GM23338 (cell line): ENCODE measurements around the gene DLG2. TPM values are rescaled to one million over a fixed set of nuclear protein-coding genes. Genes with fewer than 3 reads are reported as not detected.

Experiments used
- ATAC-seq: fragments of 200-7000 bp; cut with Tn5 transposase; 3 replicates; pipeline ENCODE4 v1.9.1; 2020
- DNase-seq: peaks from one replicate; pipeline ENCODE4 v3.0.0-alpha.2; 2015; ENCODE audit warnings: low spot score
- H2AFZ ChIP-seq: fragments of 200-600 bp; sonication (generic); 2 replicates; pipeline ENCODE4 v1.8.0; 2016; ENCODE audit warnings: antibody characterized with exemption, mild to moderate bottlenecking, moderate library complexity
- H3F3A ChIP-seq: fragments of 200-600 bp; sonication (generic); replicated peaks from 2 replicates; pipeline ENCODE4 v1.8.0; 2017; ENCODE audit warnings: antibody characterized with exemption, mixed run types, low read depth
- H3K27ac ChIP-seq: fragments of 200-600 bp; sonication (generic); 2 replicates; pipeline ENCODE4 v1.6.1; 2016; ENCODE audit warnings: low read depth
- H3K27me3 ChIP-seq: fragments of 200-600 bp; sonication (generic); 2 replicates; pipeline ENCODE4 v1.8.0; 2016; ENCODE audit warnings: mild to moderate bottlenecking, mixed run types, moderate library complexity; ENCODE audit not compliant: insufficient read depth
- H3K36me3 ChIP-seq: fragments of 200-600 bp; sonication (generic); 2 replicates; pipeline ENCODE4 v1.8.0; 2016; ENCODE audit warnings: mild to moderate bottlenecking; ENCODE audit not compliant: insufficient read depth
- H3K4me1 ChIP-seq: fragments of 200-600 bp; sonication (generic); 2 replicates; pipeline ENCODE4 v1.8.0; 2016; ENCODE audit warnings: mild to moderate bottlenecking, moderate library complexity; ENCODE audit not compliant: insufficient read depth
- H3K4me2 ChIP-seq: fragments of 200-600 bp; sonication (generic); 2 replicates; pipeline ENCODE4 v1.7.1; 2017; ENCODE audit warnings: mixed run types
- H3K4me3 ChIP-seq: fragments of 200-600 bp; sonication (generic); 2 replicates; pipeline ENCODE4 v1.6.1; 2016; ENCODE audit warnings: mixed run types
- H3K79me2 ChIP-seq: fragments of 200-600 bp; sonication (generic); replicated peaks from 2 replicates; pipeline ENCODE4 v1.8.0; 2017; ENCODE audit warnings: mild to moderate bottlenecking; ENCODE audit not compliant: insufficient read depth
- H3K9me2 ChIP-seq: fragments of 200-600 bp; sonication (generic); 2 replicates; pipeline ENCODE4 v1.8.0; 2017; ENCODE audit not compliant: insufficient read depth
- H4K20me1 ChIP-seq: fragments of 200-600 bp; sonication (generic); replicated peaks from 2 replicates; pipeline ENCODE4 v1.8.0; 2017; ENCODE audit warnings: mild to moderate bottlenecking; ENCODE audit not compliant: insufficient read depth
- H3K27ac Mint-ChIP-seq: 2 replicates; pipeline ENCODE4 v1.8.0; 2020; ENCODE audit warnings: inconsistent platforms, mild to moderate bottlenecking, moderate library complexity, mixed read lengths
- H3K27me3 Mint-ChIP-seq: 3 replicates; pipeline ENCODE4 v1.8.0; 2022; ENCODE audit warnings: low read depth, mild to moderate bottlenecking, moderate library complexity, mixed read lengths, inconsistent platforms; ENCODE audit not compliant: insufficient read depth, poor library complexity
- H3K36me3 Mint-ChIP-seq: 3 replicates; pipeline ENCODE4 v1.8.0; 2021; ENCODE audit warnings: low read depth, mild to moderate bottlenecking, inconsistent platforms, moderate library complexity, mixed read lengths
- H3K4me1 Mint-ChIP-seq: 3 replicates; pipeline ENCODE4 v1.8.0; 2020; ENCODE audit warnings: mild to moderate bottlenecking, inconsistent platforms, mixed read lengths
- H3K4me3 Mint-ChIP-seq: 3 replicates; pipeline ENCODE4 v1.8.0; 2021; ENCODE audit warnings: moderate library complexity, mild to moderate bottlenecking, inconsistent platforms, mixed read lengths
- H3K9me3 Mint-ChIP-seq: 3 replicates; pipeline ENCODE4 v1.8.0; 2020; ENCODE audit warnings: moderate library complexity, mild to moderate bottlenecking, inconsistent platforms, mixed read lengths
- CREB1 ChIP-seq: fragments of 250-450 bp; sonication (Bioruptor Pico); IDR thresholded peaks from 2 replicates; pipeline ENCODE4 v1.5.0; 2020; ENCODE audit warnings: low read depth, mild to moderate bottlenecking, moderate library complexity
- CTCF ChIP-seq, 2 experiments: fragments of 200-600 bp in 1 of 2; sonication (generic) in 1 of 2; conservative IDR thresholded peaks; 2 replicates each; pipeline versions ENCODE4 v1.5.1 to v1.6.1; 2016 to 2017; ENCODE audit warnings: antibody characterized with exemption in 2 of 2, low read depth in 2 of 2, mild to moderate bottlenecking in 2 of 2, moderate library complexity in 1 of 2
- ETS1 ChIP-seq: IDR thresholded peaks from 2 replicates; pipeline ENCODE4 v1.6.1; 2016; ENCODE audit warnings: antibody characterized with exemption
- EZH2phosphoT487 ChIP-seq: fragments of 200-600 bp; sonication (generic); IDR thresholded peaks from one replicate; pipeline ENCODE4 v1.8.1; 2018; ENCODE audit warnings: antibody characterized with exemption; ENCODE audit not compliant: unreplicated experiment
- JUNB ChIP-seq: IDR thresholded peaks from one replicate; pipeline ENCODE4 v1.6.1; 2016; ENCODE audit warnings: antibody characterized with exemption; ENCODE audit not compliant: unreplicated experiment
- NANOG ChIP-seq: IDR thresholded peaks from 2 replicates; pipeline ENCODE4 v1.6.1; 2016; ENCODE audit warnings: antibody characterized with exemption, borderline replicate concordance
- POLR2AphosphoS5 ChIP-seq: IDR thresholded peaks from 2 replicates; pipeline ENCODE4 v1.6.1; 2016; ENCODE audit warnings: antibody characterized with exemption, low read depth
- STAT1 ChIP-seq: IDR thresholded peaks from one replicate; pipeline ENCODE4 v1.6.1; 2016; ENCODE audit warnings: antibody characterized with exemption; ENCODE audit not compliant: unreplicated experiment
- ZNF114 ChIP-seq: fragments of 250-450 bp; sonication (Bioruptor Pico); IDR thresholded peaks from 2 replicates; pipeline ENCODE4 v1.5.0; 2020; ENCODE audit warnings: mild to moderate bottlenecking, moderate library complexity
- ZNF331 ChIP-seq: fragments of 250-450 bp; sonication (Bioruptor Pico); IDR thresholded peaks from 2 replicates; pipeline ENCODE4 v1.5.0; 2020; ENCODE audit warnings: low read depth, mild to moderate bottlenecking, moderate library complexity
- ZNF462 ChIP-seq: fragments of 250-450 bp; sonication (Bioruptor Pico); IDR thresholded peaks from 2 replicates; pipeline ENCODE4 v1.5.0; 2020; ENCODE audit warnings: mild to moderate bottlenecking, moderate library complexity
- polyA plus RNA-seq: library from polyadenylated mRNA; unstranded; fragments of >200 nt; fragmentation: Nextera tagmentation; extraction: Ambion mirVana; gene quantifications from 2 replicates; pipeline ENCODE4 v1.2.1, GENCODE V29; 2016
- total RNA-seq: library from RNA; depleted of rRNA; stranded (reverse); fragments of >200 nt; shearing (Covaris generic); gene quantifications from 2 replicates; pipeline ENCODE4 v1.2.3, GENCODE V29; 2014

DLG2 gene
- total and polyA plus RNA-seq, 2 experiments from 2014 or later = 19.8 to 21.5 TPM

GRCh38 chr11:84922212-84922805 is 704.8 kb downstream of the DLG2 start:
- no peak overlapping the region; the same call in 1 of the 2 replicates for H3K27ac ChIP-seq
- Mint-ChIP-seq H3K9me3 (no peaks in the 10 kb centered on the region), H3K27ac (peak overlapping the region; percentile 65), H3K4me3 (peak overlapping the region; percentile 61), H3K27me3 (no peaks in the 10 kb centered on the region), H3K4me1 (peaks cover 54% of the 10 kb centered on the region), H3K36me3 (no peaks in the 10 kb centered on the region)
- H3K4me3 ChIP-seq = peak overlapping the region; percentile 14
- H3K79me2 ChIP-seq = no peaks in the 10 kb centered on the region
- H4K20me1 ChIP-seq = no peaks in the 10 kb centered on the region
- H3F3A ChIP-seq = no peaks in the 10 kb centered on the region
- H2AFZ ChIP-seq = no peak overlapping the region
- H3K4me1 ChIP-seq = peaks cover 45% of the 10 kb centered on the region
- H3K9me2 ChIP-seq = no peaks in the 10 kb centered on the region
- H3K27me3 ChIP-seq = no peaks in the 10 kb centered on the region
- peak; percentile 70 for ATAC-seq
- peak; percentile 35 for DNase-seq
- TF ChIP-seq POLR2AphosphoS5 (no peak), CREB1 (0 out of 2 replicates have a peak, but pooled peaks have one; percentile 4)
- H3K4me2 ChIP-seq = peak overlapping the region; percentile 58
- H3K36me3 ChIP-seq = no peaks in the 10 kb centered on the region

- Histone ChIP-seq H3K4me1 (peaks cover 14% of the 10 kb centered on the region), H3K79me2 (no peaks in the 10 kb centered on the region)
- peak; percentile 80 for ATAC-seq
- no peak for TF ChIP-seq EZH2phosphoT487
- no peak for TF ChIP-seq ZNF462 (CRISPR knock-in tag)
- TF ChIP-seq CTCF (conservative IDR thresholded peaks at IDR 0.05; ENCODE audit: low read depth in 2 of 2) = no peak
- no peak for TF ChIP-seq NANOG
- no peak for TF ChIP-seq ZNF114 (CRISPR knock-in tag)
- TF ChIP-seq JUNB = no peak
- TF ChIP-seq CREB1 = no peak
- TF ChIP-seq ZNF331 (CRISPR knock-in tag) = no peak
- no peak for TF ChIP-seq STAT1
- no peak for TF ChIP-seq ETS1
- no peak for TF ChIP-seq POLR2AphosphoS5
Measured at GRCh38 chr11:84914511-84914910, 712.6 kb downstream of the DLG2 start.

More at GRCh38 chr11:84914511-84914910, 712.6 kb downstream of the DLG2 start:
- no peak overlapping the region for H3K27ac ChIP-seq
- H3K27me3 ChIP-seq = no peaks in the 10 kb centered on the region
- no peaks in the 10 kb centered on the region for H3K9me3 Mint-ChIP-seq
- no peak overlapping the region for H2AFZ ChIP-seq
- no peak overlapping the region for H3K4me3 ChIP-seq
- H3K4me2 ChIP-seq = no peak overlapping the region
- peaks cover 3% of the 10 kb centered on the region for H3K36me3 Mint-ChIP-seq
- peaks cover 28% of the 10 kb centered on the region for H3K4me1 Mint-ChIP-seq
- H3K4me3 Mint-ChIP-seq = no peak overlapping the region
- H4K20me1 ChIP-seq = no peaks in the 10 kb centered on the region
- no peaks in the 10 kb centered on the region for H3K36me3 ChIP-seq
- no peaks in the 10 kb centered on the region for H3F3A ChIP-seq
- H3K27ac Mint-ChIP-seq = no peak overlapping the region; the same call in 1 of the 2 replicates
- peak; percentile 35 for DNase-seq
- H3K9me2 ChIP-seq = no peaks in the 10 kb centered on the region
- H3K27me3 Mint-ChIP-seq = no peaks in the 10 kb centered on the region
